DMS153 treated with DMSO at 0.1 percent for 48 hours (cell line): ENCODE data around the gene C3orf22.
"Not testable (repeated sequence)": the region's sequence is repeated elsewhere in the genome, so short reads cannot be mapped to it uniquely, and the experiment has no call there.

Source experiments
- DNase-seq: peaks from one replicate; lab custom pipeline; 2025; ENCODE audit not compliant: unreplicated experiment; lab: John Stamatoyannopoulos, UW

Gene C3orf22

GRCh38 chr3:126558336-126559071 is at the start of gene C3orf22:
Gene C3orf22 (minus strand): TSS chr3:126558932. CDS start chr3:126553390, 5,542 bp downstream.
- DNase-seq, result no peak

GRCh38 chr3:126607214-126607908 is 48.6 kb upstream of the C3orf22 start:
- no peak for DNase-seq

GRCh38 chr3:126606001-126606400 is 47.3 kb upstream of the C3orf22 start:
- DNase-seq, result no peak

GRCh38 chr3:126604691-126605090 is 46.0 kb upstream of the C3orf22 start:
- DNase-seq, result no peak

GRCh38 chr3:126599101-126599500 is 40.4 kb upstream of the C3orf22 start:
- DNase-seq, result no peak

- not testable (repeated sequence) for DNase-seq
These were observed 36.7 kb upstream of the C3orf22 start for GRCh38 chr3:126595479-126595878.

GRCh38 chr3:126591515-126591914 is 32.8 kb upstream of the C3orf22 start:
- DNase-seq, result not testable (repeated sequence)

GRCh38 chr3:126582311-126582710 is 23.6 kb upstream of the C3orf22 start:
- DNase-seq, result no peak

- DNase-seq, result no peak
These were observed 22.8 kb upstream of the C3orf22 start for GRCh38 chr3:126581569-126581968.

- no peak for DNase-seq
These were observed 22.0 kb upstream of the C3orf22 start for GRCh38 chr3:126580746-126581145.

- no peak for DNase-seq
These were observed 20.0 kb upstream of the C3orf22 start for GRCh38 chr3:126578702-126579101.

GRCh38 chr3:126577261-126577660 is 18.5 kb upstream of the C3orf22 start:
- no peak for DNase-seq

GRCh38 chr3:126573492-126574117 is 14.9 kb upstream of the C3orf22 start:
- peak; percentile 19 for DNase-seq

- DNase-seq, result no peak
These were observed 12.3 kb upstream of the C3orf22 start for GRCh38 chr3:126571078-126571477.

- no peak for DNase-seq
These were observed 11.4 kb upstream of the C3orf22 start for GRCh38 chr3:126570103-126570541.

GRCh38 chr3:126569390-126569975 is 10.8 kb upstream of the C3orf22 start:
- no peak for DNase-seq

GRCh38 chr3:126568776-126569342 is 10.1 kb upstream of the C3orf22 start:
- no peak for DNase-seq

- no peak for DNase-seq
These were observed 9.1 kb upstream of the C3orf22 start for GRCh38 chr3:126567696-126568438.

- DNase-seq, result no peak
These were observed 4.1 kb upstream of the C3orf22 start for GRCh38 chr3:126562737-126563276.

- DNase-seq, result no peak
These were observed 971 bp downstream of the C3orf22 start for GRCh38 chr3:126557761-126558160.
